Activated T-cell treated with anti-CD3 and anti-CD28 coated beads, Interleukin-2, amount 50 U/mL, for 1 hour (primary cell): Measurements from ENCODE around the gene EPB41L5.
"Not testable (repeated sequence)": the region's sequence is repeated elsewhere in the genome, so short reads cannot be mapped to it uniquely, and the experiment has no call there.

Experiments
- DNase-seq: peaks from one replicate; pipeline ENCODE4 v3.0.0-alpha.2; 2020

The EPB41L5 gene

DNA sequence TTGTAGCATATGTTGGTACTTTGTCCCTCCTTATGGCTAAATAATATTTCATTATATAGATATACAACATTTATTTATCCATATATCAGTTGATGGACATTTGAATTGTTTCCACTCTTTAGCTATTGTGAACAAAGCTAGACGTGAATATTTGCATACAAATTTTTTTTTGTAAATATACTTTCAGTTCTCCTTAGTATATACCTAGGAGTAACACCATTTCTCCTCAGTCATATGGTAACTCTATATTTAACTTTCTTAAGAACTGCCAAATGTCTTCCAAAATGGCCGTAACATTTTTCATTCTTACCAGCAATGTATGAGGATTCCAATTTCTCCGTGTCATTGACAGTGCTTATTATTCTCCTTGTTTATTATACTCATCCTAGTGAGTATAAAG, 135.8 kb downstream of the EPB41L5 start:
- no peak for DNase-seq

DNA sequence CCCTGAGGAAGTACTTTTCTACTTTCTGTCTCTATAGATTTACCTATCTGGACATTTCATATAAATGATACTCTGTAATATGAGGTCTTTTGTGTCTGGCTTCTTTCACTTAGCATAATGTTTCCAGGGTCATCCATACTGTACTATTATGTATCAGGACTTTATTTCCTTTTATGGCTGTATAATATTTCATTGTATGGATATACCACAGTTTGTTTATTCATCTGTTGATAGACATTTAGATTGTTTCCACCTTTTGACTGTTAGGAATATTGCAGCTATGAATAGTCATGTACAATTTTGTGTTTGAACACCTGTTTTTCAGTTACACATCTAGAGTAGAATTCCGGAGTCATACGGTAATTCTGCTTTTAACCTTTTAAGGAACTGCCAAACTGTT, 136.5 kb downstream of the EPB41L5 start:
- no peak for DNase-seq

DNA sequence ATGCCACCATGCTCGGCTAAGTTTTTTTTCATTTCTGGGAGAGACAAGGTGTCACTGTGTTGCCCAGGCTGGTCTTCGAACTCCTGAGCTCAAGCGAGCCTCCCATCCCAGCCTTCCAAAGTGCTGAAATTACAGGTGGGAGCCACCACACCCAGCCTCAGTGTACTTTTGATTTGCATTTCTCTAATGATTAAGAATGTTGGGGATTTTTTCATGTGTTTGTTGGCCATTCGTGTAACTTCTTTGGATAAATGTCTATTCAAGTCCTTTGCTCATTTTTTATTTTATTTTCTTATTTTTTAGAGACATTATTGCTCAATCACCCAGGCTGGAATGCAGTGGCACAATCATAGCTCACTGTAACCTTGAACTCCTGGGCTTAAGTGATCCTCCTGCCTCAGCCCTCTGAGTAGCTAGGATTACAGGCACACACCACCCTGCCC, 137.2 kb downstream of the EPB41L5 start:
- DNase-seq: no peak

DNA sequence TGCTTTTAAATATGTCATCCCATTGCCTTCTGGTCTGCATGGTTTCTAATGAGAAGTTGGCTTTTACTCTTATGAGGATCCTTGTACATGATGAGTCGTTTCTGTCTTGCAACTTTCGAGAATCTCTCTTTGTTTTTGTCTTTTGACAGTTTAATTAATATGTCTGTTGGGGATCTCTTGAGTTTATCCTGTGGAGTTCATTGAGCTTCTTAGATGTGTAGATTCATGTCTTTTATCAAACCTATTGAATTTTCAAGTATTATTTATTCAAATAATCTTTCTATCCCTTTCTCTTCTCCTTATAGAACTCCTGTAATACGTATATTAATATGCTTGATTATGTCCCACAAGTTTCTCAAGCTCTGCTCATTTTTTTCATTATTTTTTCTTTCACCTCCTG, 142.4 kb downstream of the EPB41L5 start:
- DNase-seq: no peak

DNA sequence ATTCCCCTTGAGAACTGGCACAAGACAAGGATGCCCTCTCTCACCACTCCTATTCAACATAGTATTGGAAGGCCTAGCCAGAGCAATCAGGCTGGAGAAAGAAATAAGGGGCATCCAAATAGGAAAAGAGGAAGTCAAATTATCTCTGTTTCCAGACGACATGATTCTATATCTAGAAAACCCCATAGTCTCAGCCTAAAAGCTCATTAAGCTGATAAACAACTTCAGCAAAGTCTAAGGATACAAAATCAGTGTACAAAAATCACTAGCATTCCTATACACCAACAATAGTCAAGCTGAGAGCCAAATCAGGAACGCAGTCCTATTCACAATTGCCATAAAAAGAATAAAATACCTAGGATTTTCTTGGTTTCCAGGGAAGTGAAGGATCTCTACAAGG, 145.8 kb downstream of the EPB41L5 start:
- DNase-seq: not testable (repeated sequence)

DNA sequence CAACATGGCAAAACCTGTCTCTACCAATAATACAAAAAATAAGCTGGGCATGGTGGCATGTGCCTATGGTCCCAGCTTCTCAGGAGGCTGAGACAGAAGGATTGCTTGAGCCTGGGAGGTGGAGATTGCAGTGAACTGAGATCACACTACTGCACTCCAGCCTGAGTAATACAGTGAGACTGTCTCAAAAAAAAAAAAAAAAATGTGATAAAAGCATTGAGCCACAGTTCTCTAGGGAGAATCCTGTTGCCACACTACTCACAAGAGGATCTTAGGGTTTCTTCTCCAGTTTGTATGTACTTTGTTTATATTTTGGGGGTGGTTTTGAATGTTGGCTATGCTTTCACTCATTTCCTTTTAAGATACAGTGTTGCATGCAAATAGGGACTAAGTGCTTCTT, 148.3 kb downstream of the EPB41L5 start:
- DNase-seq: no peak

DNA sequence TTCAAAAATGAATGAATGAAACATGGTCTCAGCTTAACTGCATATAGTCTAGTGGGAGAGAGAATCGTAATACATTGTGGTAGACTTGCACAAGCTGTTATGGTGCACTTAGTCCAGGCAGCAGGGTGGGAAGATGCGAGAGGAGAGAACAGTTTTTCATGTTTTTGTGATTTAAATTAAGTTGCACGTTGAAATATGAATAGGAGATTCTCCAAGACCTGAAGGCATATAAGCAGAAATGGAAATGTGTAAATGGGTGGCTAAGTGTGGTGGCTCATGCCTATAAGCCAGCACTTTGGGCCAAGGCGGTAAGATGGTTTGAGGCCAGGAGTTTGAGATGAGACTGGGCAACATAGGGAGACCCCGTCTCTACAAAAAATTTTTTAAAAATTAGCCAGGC, 149.8 kb downstream of the EPB41L5 start:
- DNase-seq: no peak

DNA sequence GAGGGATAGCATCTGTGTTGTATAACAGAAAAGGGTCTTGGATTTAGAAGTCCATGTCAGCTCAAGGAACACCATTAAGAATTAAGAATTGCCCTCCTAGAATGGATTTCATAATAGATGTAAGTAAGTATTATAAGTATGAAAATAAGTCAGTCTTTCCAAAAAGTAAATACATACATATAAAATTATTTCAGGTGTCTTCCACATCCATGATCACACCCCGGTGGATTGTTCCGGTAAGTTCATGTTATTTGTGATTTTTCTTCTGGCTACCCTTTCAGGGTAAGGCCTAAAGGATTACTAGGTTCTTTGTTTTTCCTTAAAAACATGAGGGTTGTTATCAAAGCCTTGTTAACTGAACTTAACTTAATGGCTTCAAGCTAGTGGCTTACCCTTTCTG, 154.4 kb downstream of the EPB41L5 start:
- DNase-seq: no peak

DNA sequence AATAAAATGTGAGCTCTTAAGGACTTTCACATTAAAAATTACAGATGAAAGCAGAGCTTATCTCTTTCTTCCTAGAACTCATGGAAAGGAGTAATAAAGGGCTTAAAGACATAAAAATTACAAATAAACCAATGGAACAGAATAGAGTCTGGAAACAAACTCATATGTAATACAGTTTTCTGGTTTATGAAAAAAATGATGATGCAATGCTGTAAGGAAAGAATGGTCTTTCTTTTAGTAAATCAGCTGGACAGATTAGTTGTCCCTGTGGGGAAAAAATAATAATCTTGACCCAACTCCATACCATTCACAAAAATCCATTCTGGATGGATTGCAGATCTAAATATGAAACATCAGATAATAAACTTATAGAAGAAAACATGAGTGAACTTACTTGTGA, 156.1 kb downstream of the EPB41L5 start:
- DNase-seq: no peak

DNA sequence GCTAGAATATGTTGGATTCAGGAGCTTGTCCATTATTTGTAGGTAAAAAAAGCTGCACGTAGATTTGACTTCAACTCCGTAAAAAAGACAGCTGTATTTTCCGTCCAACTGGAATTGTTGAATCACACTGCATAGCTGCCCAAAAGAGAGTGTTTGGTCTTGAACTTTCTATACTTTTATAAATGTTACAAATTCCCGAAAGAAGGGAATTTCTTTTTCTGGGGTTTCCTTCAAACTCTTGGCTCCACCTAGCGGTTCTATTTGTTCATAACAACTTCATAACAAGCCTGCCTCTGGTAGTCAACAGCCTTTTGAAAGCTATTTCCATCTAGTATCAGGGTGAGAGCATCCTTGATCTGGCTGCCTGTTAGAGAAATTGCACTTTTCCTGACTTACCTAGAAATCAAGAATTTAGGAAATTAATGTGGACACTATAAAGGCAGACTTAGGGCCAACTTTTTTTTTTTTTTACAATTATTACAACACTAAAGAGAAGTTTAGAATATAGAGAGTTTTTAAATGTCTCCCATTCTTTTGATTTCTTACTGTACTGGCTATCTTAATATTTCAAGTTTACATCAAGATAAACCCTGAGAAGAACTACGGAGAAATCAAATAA, 162.2 kb downstream of the EPB41L5 start:
- no peak for DNase-seq

DNA sequence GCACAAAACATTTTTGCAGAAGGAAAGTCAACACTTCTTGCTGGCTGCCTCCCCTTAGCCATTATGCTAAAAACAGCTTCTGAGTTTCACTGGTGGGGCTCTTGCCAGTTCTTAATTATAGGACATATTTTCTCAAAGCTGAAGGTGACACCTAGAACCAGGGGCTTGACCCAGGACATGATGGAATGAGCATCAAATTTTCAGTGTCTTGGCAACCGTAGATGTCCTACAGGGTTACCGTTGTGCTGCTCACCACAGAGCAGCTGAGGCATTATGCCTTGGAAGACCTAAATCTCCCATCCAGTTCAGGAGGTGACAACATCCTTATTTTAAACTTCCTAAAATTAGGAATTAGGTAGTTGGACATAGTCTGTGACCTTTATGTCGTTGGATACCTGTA, 163.6 kb downstream of the EPB41L5 start:
- no peak for DNase-seq

DNA sequence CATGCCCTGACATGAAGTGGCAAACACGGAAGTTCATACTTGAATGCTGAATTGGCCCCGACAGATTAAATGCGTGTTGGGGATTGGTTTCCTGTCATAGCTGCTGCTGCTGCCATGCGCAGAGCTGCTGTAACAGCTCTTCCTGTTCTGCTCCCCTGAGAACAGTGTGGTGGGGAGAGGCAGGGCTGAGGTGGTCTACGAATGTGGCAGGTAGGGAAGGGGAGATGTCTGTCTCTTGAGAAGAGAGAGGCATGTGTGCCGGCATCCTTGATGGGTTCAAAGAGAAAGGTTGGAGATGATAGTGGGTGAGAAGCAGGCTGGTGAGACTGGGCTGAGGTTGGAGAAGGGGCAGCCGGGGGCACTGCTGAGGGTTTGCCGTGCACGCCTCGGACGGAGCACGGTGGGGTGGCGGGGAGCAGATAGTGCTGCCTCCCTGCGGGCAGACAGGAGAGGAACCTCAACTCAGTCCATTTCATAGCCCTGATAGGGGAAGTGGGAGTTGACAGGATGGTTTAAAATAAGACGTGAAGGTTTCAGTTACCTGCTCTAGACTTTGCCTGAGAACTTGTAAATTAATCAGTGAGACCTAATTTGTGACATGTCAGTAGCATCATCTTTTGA, 164.2 kb downstream of the EPB41L5 start:
- DNase-seq: peak; percentile 80

DNA sequence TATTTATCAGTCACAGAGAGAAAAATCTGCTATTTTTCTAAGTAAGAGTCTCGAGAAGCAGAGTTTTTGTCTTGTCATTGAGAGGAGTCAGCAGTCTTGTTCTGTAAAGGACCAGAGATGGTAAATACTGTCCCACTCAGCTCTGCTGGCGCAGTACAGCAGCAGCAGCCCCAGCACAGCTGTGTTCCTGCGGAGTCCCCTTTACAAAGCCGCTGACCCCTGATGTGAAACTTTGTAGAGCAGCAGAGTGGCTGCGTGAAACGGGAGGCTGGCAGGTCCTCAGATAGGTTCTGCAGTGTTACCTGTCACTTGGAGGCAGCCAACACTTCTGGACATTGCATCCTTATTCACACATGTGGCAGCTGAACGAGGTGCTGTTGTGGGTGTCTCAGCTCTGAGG, 165.1 kb downstream of the EPB41L5 start:
- DNase-seq: no peak

DNA sequence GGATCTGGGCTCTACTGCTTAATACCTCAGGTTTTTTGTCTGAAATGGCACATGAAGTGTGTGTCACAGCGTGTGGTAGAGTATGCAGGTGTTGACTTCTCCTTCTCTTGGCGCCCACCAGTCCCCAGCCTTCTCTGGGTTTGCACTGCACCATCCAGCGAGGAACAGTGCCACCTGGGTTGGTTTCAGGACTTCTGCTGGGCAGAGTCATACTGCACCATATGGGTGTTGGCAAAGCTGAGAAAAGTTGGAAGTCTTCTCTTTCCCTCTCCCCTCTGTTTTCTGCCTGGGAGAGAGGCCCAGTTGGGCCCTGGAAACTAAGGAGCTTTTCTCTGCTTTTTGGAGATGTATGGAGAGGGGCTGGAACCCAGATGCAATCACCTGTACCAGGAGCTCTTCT, 166.5 kb downstream of the EPB41L5 start:
- DNase-seq: no peak

DNA sequence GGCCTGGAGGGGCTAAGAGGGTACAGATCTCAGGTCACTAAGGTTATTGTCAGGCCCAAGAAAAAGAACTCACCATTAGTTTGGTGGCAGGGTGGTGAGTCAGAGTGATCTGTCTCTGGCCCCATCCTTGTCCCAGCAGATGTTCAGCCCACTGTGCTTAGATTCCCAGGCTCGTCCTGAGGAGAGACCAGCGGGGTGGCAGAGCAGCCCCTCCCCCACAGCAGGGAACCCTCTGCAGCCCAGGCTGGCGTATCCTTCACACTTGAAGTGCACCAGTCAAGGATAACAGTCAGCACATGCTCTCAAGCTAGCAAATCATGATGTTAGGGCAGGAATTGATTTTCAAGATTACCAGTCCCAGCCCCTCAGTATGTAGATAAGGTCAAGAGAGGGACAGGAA, 167.2 kb downstream of the EPB41L5 start:
- DNase-seq: no peak

DNA sequence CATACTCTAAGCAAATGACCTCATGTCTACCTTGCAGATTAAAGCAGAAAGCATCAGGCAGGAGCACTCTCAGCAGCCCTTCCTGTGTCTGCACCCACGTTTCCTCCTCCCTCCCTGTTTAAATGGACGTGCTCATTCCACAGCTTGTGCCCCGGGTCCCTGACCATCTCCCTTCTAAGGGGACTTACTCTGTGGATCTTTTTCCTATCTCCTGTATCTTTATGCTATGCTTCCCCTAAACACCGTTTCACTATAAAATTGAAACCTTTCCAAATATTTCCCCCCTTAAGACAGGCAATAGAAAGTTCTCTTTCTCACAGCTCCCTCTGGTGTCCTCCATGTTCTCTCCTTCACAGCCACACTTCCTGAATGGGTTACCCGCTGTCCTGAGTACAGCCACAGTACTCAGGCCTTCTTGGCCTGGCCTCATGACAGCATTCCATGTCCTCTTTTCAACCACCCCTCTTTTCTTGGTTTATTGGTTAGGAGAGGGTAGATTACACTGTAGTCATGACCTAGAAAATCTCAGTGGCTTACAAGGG, 169.2 kb downstream of the EPB41L5 start:
- no peak for DNase-seq

DNA sequence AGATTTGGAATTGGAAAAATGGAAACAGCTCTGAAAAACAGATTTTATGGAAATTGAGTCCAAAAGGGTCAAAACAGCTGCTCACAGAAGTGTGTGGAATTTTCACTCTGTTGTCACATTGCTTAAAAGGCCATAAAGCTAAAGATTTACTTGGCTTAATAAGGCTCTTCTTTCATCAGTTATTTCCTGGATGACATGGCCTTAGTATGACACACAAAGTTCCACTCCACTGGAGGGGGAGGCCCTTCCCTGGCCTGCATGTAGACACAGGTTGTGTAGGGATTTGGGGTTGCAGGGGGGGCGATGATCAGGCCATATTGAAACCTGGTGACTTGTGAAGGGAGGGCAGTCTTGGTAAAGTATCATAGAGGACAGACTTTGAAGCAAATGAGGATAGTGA, 176.3 kb downstream of the EPB41L5 start:
- no peak for DNase-seq

DNA sequence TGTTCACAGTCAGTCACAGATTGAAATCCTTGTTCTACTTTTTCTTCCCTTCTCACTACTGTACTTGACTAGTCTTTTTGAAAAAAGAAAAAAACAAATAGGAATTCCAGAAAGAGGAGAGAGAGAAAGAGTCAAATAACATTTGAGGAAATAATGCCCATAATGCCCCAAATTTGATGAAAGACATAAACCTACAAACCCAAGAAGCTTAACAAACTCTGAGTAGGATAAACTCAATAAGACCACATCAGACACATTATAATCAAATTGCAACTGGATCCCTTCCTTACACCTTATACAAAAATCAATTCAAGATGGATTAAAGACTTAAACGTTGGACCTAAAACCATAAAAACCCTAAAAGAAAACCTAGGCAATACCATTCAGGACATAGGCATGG, 179.4 kb downstream of the EPB41L5 start:
- DNase-seq: no peak

DNA sequence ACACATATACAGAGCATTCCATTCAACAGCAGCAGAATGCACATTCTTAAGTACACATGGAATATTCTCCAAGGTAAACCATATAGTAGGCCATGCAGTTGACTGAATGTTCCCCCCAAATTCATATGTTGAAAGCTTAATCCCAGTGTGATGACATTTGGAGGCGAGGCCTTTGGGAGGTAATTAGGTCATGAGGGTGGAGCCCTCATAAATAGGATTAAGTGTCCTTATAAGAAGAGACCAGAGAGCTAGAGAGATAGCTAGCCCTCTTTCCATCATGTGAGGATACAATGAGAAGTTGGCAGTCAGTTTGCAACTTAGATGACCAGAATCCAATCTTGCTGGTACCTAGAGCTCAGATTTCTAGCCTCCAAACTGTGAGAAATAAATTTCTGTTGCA, 182.7 kb downstream of the EPB41L5 start:
- no peak for DNase-seq

DNA sequence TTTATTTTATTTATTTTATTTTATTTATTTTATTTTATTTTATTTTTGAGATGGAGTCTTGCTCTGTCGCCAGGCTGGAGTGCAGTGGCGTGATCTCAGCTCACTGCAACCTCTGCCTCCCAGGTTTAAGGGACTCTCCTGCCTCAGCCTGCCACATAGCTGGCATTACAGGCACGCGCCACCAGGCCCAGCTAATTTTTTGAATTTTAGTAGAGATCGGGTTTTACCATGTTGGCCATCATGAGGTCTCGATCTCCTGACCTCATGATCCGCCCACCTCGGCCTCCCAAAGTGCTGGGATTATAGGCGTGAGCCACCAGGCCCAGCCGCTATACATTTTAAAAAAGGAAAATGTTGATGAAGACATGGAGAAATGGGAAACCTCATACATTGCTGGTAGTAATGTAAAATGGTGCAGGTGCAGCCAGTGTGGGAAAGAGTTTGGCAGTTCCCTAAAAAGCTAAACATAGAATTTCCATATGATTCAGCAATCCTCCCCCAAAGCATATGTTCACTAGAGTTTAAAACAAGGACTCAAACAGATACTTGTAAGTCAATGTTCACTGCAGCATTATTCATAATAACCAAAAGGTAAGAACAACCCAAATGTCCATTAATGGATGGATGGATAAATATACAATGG, 187.1 kb downstream of the EPB41L5 start:
- DNase-seq: not testable (repeated sequence)

DNA sequence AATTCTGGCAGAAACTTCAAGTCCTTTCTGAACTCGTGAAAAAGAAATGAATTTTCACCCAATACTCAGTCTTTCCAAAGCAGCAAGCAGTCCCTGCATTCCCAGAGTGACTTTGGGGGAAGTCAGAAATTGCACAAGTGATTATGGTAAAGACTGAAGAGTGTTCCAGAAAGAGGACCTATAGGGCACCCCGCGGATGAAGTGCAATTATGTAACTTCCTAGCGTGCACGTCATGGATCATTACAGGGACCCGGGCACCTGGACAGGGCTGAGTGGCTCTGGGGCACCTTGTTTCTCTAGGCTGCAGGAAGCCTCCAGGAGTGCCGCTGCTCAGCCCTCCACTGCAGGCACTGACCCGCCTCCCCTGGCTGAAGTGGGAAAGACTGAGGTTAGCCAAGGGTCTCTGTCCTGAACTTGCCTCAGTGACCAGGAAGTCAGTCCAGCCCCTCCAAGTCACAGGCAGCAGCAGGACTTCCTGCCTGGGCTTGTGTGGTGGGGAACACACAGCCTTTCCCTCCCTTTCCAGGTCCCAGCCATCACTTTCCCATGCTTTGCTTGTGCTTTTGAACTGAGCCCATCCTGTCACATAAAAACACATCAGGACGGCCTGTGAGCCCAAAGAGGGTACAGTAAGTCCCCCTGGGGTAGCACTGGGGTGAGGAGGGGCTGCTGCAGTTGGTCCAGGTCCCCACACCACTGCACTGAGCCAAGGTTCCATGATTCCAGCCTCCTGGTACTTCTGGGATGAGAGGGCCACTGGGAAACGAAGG, 190.6 kb downstream of the EPB41L5 start:
- DNase-seq: peak; percentile 8

DNA sequence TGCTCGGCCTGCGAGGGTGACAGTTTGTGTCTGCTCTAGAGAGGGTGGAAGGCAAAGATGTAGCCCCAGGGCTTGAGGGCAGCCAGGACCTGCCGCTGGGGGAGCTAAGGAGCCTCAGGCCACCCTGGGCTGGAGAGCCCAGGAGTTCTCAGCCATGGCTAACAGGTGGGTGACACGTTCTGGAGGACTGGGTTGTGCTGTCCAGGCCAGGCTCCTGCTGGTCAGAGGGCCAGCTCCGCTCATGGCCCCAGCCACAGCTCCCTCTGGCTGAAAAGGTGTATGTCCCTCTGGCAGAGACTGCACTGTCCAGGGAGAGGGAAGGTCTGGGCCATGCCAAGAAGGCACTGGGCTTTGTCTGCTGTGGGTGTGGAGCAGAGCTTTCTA, 191.1 kb downstream of the EPB41L5 start:
- peak; percentile 11 for DNase-seq

DNA sequence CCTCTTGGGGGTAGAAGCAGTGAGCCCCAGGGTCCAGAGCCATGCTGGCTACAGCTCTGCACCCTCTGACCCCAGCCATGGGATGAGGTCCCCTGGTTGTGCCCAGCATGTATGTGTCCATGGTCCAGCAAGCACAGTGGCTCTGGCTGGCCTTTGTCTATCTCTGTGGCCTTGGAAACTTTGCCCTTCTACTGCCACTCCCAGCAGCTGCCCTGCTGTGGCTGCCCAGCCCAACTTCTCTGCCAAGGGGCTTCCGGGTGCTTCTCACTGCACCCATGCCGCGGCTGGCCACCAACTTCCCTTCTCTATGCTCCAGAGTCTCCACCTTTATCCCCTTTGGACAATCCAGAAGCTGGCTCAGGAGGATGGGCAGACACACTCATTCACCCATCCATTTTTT, 191.5 kb downstream of the EPB41L5 start:
- no peak for DNase-seq
